DMS79 treated with DMSO at 0.1 percent for 48 hours (cell line): ENCODE data around the gene PCDHB4.
"Not testable (repeated sequence)": the region's sequence is repeated elsewhere in the genome, so short reads cannot be mapped to it uniquely, and the experiment has no call there.

Experiments
- DNase-seq: peaks from one replicate; lab custom pipeline; 2025; lab: John Stamatoyannopoulos, UW

Gene PCDHB4

GRCh38 chr5:141150224-141150992, 28.8 kb downstream of the PCDHB4 start:
- DNase-seq = no peak

- no peak for DNase-seq
These were observed 29.3 kb downstream of the PCDHB4 start for GRCh38 chr5:141150993-141151325.

- not testable (repeated sequence) for DNase-seq
These were observed 30.0 kb downstream of the PCDHB4 start for GRCh38 chr5:141151632-141152031.

GRCh38 chr5:141152096-141152495, 30.5 kb downstream of the PCDHB4 start:
- DNase-seq = not testable (repeated sequence)

- no peak for DNase-seq
These were observed 34.1 kb downstream of the PCDHB4 start for GRCh38 chr5:141155540-141156374.

GRCh38 chr5:141157356-141157755, 35.7 kb downstream of the PCDHB4 start:
- not testable (repeated sequence) for DNase-seq

GRCh38 chr5:141157901-141158300, 36.3 kb downstream of the PCDHB4 start:
- DNase-seq = not testable (repeated sequence)

- no peak for DNase-seq
These were observed 51.0 kb downstream of the PCDHB4 start, which contains the start of gene PCDHB7 for GRCh38 chr5:141172381-141173204. PCDHB7 (plus strand) TSS chr5:141172644; CDS start chr5:141172836, 192 bp downstream.

- not testable (repeated sequence) for DNase-seq
These were observed 52.9 kb downstream of the PCDHB4 start for GRCh38 chr5:141174291-141175104.
